Caco-2 (cell line): ENCODE data around the gene MRC2. TPM values are rescaled to one million over a fixed set of nuclear protein-coding genes. Genes with fewer than 3 reads are reported as not detected.
A peak's percentile ranks its signal among the peaks of the same experiment; 100 is the strongest.

ENCODE experiments used
- BruUV-seq: library from RNA; stranded (reverse); fragments of 400-500 nt; replicated peaks from 2 replicates; lab custom pipeline; 2021; lab: Mats Ljungman, UMichigan
- CTCF ChIA-PET: fragments of 300-600 bp; sonication (Branson Sonifier 250); formaldehyde crosslinking; loops from one replicate; lab custom pipeline; 2022; ENCODE audit warnings: antibody characterized with exemption; lab: Charles Lee
- POLR2A ChIA-PET: fragments of 300-600 bp; sonication (Branson Sonifier 250); formaldehyde crosslinking; loops from one replicate; lab custom pipeline; 2022; ENCODE audit warnings: antibody characterized with exemption; lab: Charles Lee
- DNase-seq, 2 experiments: peaks; one replicate each; pipeline versions ENCODE4 v3.0.0 to v3.0.0-alpha.2; 2020 to 2022
- H3K27me3 ChIP-seq: replicated peaks from 2 replicates; pipeline ENCODE4 v1.6.0; 2011; ENCODE audit warnings: low read length; ENCODE audit not compliant: control insufficient read depth, insufficient read depth
- H3K36me3 ChIP-seq: 2 replicates; pipeline ENCODE4 v1.5.1; 2011; ENCODE audit warnings: low read length; ENCODE audit not compliant: control insufficient read depth, insufficient read depth
- H3K4me1 ChIP-seq: fragments of 250-450 bp; sonication (Bioruptor Pico); 2 replicates; pipeline ENCODE4 v1.5.1; 2020; ENCODE audit warnings: mild to moderate bottlenecking
- H3K4me3 ChIP-seq: 2 replicates; pipeline ENCODE4 v1.5.1; 2011; ENCODE audit warnings: low read depth, mild to moderate bottlenecking, control low read depth, low read length
- H3K9me3 ChIP-seq: fragments of 250-450 bp; sonication (Bioruptor Pico); 2 replicates; pipeline ENCODE4 v1.5.1; 2020; ENCODE audit warnings: mild to moderate bottlenecking, moderate library complexity
- H3K27ac Mint-ChIP-seq: one replicate; pipeline ENCODE4 v1.8.0; 2022; ENCODE audit warnings: mixed read lengths; ENCODE audit not compliant: unreplicated experiment
- H3K27me3 Mint-ChIP-seq: one replicate; pipeline ENCODE4 v1.8.0; 2022; ENCODE audit warnings: mixed read lengths; ENCODE audit not compliant: insufficient read depth, unreplicated experiment
- H3K36me3 Mint-ChIP-seq: one replicate; pipeline ENCODE4 v1.8.0; 2022; ENCODE audit warnings: mild to moderate bottlenecking, mixed read lengths; ENCODE audit not compliant: insufficient read depth, unreplicated experiment
- H3K4me1 Mint-ChIP-seq: one replicate; pipeline ENCODE4 v1.8.0; 2022; ENCODE audit warnings: low read depth, mixed read lengths; ENCODE audit not compliant: unreplicated experiment
- H3K4me3 Mint-ChIP-seq: one replicate; pipeline ENCODE4 v1.8.0; 2022; ENCODE audit warnings: mild to moderate bottlenecking, moderate library complexity, mixed read lengths; ENCODE audit not compliant: unreplicated experiment
- H3K9me3 Mint-ChIP-seq: one replicate; pipeline ENCODE4 v1.8.0; 2022; ENCODE audit warnings: mixed read lengths; ENCODE audit not compliant: unreplicated experiment
- intact Hi-C: fragments of 100-400 bp; cut with micrococcal nuclease; formaldehyde crosslinking; loops from one replicate; pipeline ENCODE4 v1.10.0; 2022; ENCODE audit not compliant: unreplicated experiment
- total RNA-seq: library from RNA; stranded (reverse); gene quantifications from 2 replicates; pipeline ENCODE4 v1.2.3, GENCODE V29; 2022
- TF ChIP-seq, protein P1 (sequence below), 2 experiments: fragments of 200-600 bp in 1 of 2; IDR thresholded peaks; 1 replicate in 1 of 2; 2 replicates in 1 of 2; pipeline versions ENCODE4 v1.5.1 to v1.8.0; 2011 to 2022; ENCODE audit warnings: antibody characterized with exemption in 1 of 2, control low read depth in 1 of 2, inconsistent platforms in 1 of 2, low read depth in 1 of 2, low read length in 1 of 2, mild to moderate bottlenecking in 1 of 2, moderate library complexity in 1 of 2; ENCODE audit not compliant: insufficient read depth in 1 of 2, severe bottlenecking in 1 of 2, unreplicated experiment in 1 of 2

MRC2 gene
- total RNA-seq, 1 experiment from 2014 or later, result 7.0 TPM

DNA sequence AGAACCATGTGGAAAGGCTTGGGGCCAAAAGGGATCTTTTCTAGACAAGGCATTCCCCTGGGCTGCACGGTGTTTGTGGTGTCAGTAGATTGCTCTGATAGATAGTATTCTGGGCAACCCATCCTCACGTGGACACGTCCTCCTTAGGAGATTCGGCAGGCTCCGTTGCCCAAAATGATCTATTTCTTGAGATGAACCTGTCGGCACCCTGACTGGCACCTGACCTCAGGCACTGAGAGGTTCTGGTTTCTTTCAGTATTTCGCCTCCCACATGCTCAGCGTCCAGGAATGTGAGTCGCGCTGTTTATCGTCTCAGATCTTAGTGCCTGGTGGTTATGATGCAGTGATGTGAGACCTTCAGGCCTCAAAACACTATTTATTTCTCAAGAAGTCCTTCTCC, 91.0 kb downstream of the MRC2 start:
- H3K9me3 Mint-ChIP-seq, result no peaks in the 10 kb centered on the region
- H3K27ac Mint-ChIP-seq, result no peak overlapping the region
- H3K4me3 ChIP-seq, result no peak overlapping the region
- 0 out of 2 replicates have a peak, but pooled peaks cover 2% of the 10 kb centered on the region for H3K9me3 ChIP-seq
- no peaks in the 10 kb centered on the region for H3K36me3 ChIP-seq
- peaks cover 14% of the 10 kb centered on the region for H3K27me3 Mint-ChIP-seq
- CTCF ChIA-PET, result no interaction called here
- TF ChIP-seq, protein P1, sequence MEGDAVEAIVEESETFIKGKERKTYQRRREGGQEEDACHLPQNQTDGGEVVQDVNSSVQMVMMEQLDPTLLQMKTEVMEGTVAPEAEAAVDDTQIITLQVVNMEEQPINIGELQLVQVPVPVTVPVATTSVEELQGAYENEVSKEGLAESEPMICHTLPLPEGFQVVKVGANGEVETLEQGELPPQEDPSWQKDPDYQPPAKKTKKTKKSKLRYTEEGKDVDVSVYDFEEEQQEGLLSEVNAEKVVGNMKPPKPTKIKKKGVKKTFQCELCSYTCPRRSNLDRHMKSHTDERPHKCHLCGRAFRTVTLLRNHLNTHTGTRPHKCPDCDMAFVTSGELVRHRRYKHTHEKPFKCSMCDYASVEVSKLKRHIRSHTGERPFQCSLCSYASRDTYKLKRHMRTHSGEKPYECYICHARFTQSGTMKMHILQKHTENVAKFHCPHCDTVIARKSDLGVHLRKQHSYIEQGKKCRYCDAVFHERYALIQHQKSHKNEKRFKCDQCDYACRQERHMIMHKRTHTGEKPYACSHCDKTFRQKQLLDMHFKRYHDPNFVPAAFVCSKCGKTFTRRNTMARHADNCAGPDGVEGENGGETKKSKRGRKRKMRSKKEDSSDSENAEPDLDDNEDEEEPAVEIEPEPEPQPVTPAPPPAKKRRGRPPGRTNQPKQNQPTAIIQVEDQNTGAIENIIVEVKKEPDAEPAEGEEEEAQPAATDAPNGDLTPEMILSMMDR (IDR thresholded peaks at IDR 0.05; ENCODE audit: insufficient read depth in 1 of 2, low read depth in 1 of 2, low read length in 1 of 2, severe bottlenecking in 1 of 2, unreplicated experiment in 1 of 2), result no peak
- H3K4me1 ChIP-seq, result no peaks in the 10 kb centered on the region
- POLR2A ChIA-PET, result no interaction called here
- H3K4me1 Mint-ChIP-seq, result peaks cover 10% of the 10 kb centered on the region
- no peak overlapping the region for H3K4me3 Mint-ChIP-seq
- no peak for DNase-seq
- H3K27me3 ChIP-seq, result no peaks in the 10 kb centered on the region
- intact Hi-C loops, result no loop called here
- no TSS peak for BruUV-seq
- no peaks in the 10 kb centered on the region for H3K36me3 Mint-ChIP-seq

DNA sequence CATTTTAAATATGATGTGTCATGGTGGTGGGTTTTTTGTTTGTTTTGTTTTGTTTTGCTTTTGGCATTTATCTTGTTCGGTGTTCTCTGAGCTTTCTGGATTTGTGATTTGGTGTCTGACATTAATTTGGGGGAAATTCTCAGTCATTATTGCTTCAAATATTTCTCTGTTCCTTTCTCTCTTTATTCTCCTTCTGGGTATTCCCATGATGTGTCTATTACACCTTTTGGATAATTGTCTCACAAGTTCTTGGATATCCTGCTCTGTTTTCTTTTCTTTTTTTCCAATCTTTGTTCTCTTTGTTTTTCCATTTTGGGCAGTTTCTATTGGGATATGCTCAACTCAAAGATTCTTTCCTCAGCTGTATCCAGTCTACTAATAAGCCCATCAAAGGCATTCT, 92.1 kb downstream of the MRC2 start:
- no peaks in the 10 kb centered on the region for H3K9me3 Mint-ChIP-seq
- Histone ChIP-seq H3K36me3 (no peaks in the 10 kb centered on the region), H3K9me3 (0 out of 2 replicates have a peak, but pooled peaks cover 2% of the 10 kb centered on the region), H3K4me3 (no peak overlapping the region), H3K27me3 (no peaks in the 10 kb centered on the region), H3K4me1 (0 out of 2 replicates have a peak, but pooled peaks cover 3% of the 10 kb centered on the region)
- H3K36me3 Mint-ChIP-seq, result peaks cover 5% of the 10 kb centered on the region
- no peak overlapping the region for H3K4me3 Mint-ChIP-seq
- H3K4me1 Mint-ChIP-seq, result peaks cover 10% of the 10 kb centered on the region
- POLR2A ChIA-PET, result no interaction called here
- CTCF ChIA-PET, result no interaction called here
- no peak overlapping the region for H3K27ac Mint-ChIP-seq
- no TSS peak for BruUV-seq
- peaks cover 18% of the 10 kb centered on the region for H3K27me3 Mint-ChIP-seq
- TF ChIP-seq, protein P1 (IDR thresholded peaks at IDR 0.05; ENCODE audit: insufficient read depth in 1 of 2, low read depth in 1 of 2, low read length in 1 of 2, severe bottlenecking in 1 of 2, unreplicated experiment in 1 of 2), result no peak
- intact Hi-C loops, result no loop called here
- no peak for DNase-seq

- H3K4me1 Mint-ChIP-seq, result peaks cover 10% of the 10 kb centered on the region
- DNase-seq, result peak in 1 of 2 experiments; percentile 60
- no peak overlapping the region for H3K4me3 ChIP-seq
- H3K4me1 ChIP-seq, result peaks cover 4% of the 10 kb centered on the region
- no peaks in the 10 kb centered on the region for H3K36me3 ChIP-seq
- TF ChIP-seq, protein P1 (IDR thresholded peaks at IDR 0.05; ENCODE audit: insufficient read depth in 1 of 2, low read depth in 1 of 2, low read length in 1 of 2, severe bottlenecking in 1 of 2, unreplicated experiment in 1 of 2), result peak; percentile 56 to 60
- ChIA-PET POLR2A (no interaction called here), CTCF (interaction anchor here (0.6 to 0.7 kb wide), 3 partner anchors 173 to 688 kb away, joined by 3 to 6 read pairs (median 6); no protein-coding TSS in a partner anchor)
- BruUV-seq, result no TSS peak
- H3K36me3 Mint-ChIP-seq, result peaks cover 5% of the 10 kb centered on the region
- intact Hi-C loops, result no loop called here
- 0 out of 2 replicates have a peak, but pooled peaks cover 2% of the 10 kb centered on the region for H3K9me3 ChIP-seq
- H3K27ac Mint-ChIP-seq, result no peak overlapping the region
- no peak overlapping the region for H3K4me3 Mint-ChIP-seq
- H3K9me3 Mint-ChIP-seq, result no peaks in the 10 kb centered on the region
- H3K27me3 Mint-ChIP-seq, result peaks cover 18% of the 10 kb centered on the region
- no peaks in the 10 kb centered on the region for H3K27me3 ChIP-seq
Measured at GRCh38 chr17:62720126-62720850, 92.8 kb downstream of the MRC2 start.
